Measurements from ENCODE around the gene DHRS1.
A peak's percentile ranks its signal among the peaks of the same experiment; 100 is the strongest.
"Not testable (repeated sequence)": the region's sequence is repeated elsewhere in the genome, so short reads cannot be mapped to it uniquely, and the experiment has no call there.

Gene DHRS1

GRCh38 chr14:24329073-24329663 is 29.6 kb upstream of the DHRS1 start:
- FAIRE-seq (no peak), DNase-seq (ENCODE audit: insufficient read length, low spot score) (no peak)

- not testable (repeated sequence) for DNase-seq (ENCODE audit: insufficient read length, low spot score); FAIRE-seq
Observed at GRCh38 chr14:24327914-24328313, 28.3 kb upstream of the DHRS1 start.

GRCh38 chr14:24327303-24327702 is 27.7 kb upstream of the DHRS1 start:
- DNase-seq (ENCODE audit: insufficient read length, low spot score) = no peak
- FAIRE-seq = no peak

- DNase-seq (ENCODE audit: insufficient read length, low spot score) (no peak), FAIRE-seq (no peak)
Observed at GRCh38 chr14:24325963-24326362, 26.4 kb upstream of the DHRS1 start.

- no peak for FAIRE-seq
- DNase-seq (ENCODE audit: insufficient read length, low spot score) = no peak
Observed at GRCh38 chr14:24325041-24325530, 25.5 kb upstream of the DHRS1 start.

- FAIRE-seq (no peak), DNase-seq (ENCODE audit: insufficient read length, low spot score) (no peak)
Observed at GRCh38 chr14:24324024-24324423, 24.4 kb upstream of the DHRS1 start.

GRCh38 chr14:24323341-24323740 is 23.8 kb upstream of the DHRS1 start:
- DNase-seq (ENCODE audit: insufficient read length, low spot score) (no peak), FAIRE-seq (no peak)

GRCh38 chr14:24322672-24323071 is 23.1 kb upstream of the DHRS1 start:
- FAIRE-seq (no peak), DNase-seq (ENCODE audit: insufficient read length, low spot score) (no peak)

GRCh38 chr14:24321212-24321975 is 21.8 kb upstream of the DHRS1 start:
- no peak for DNase-seq (ENCODE audit: insufficient read length, low spot score)
- FAIRE-seq = no peak

GRCh38 chr14:24317141-24317928 is 17.8 kb upstream of the DHRS1 start:
- no peak for DNase-seq (ENCODE audit: insufficient read length, low spot score)
- FAIRE-seq = no peak

GRCh38 chr14:24316597-24316950 is 17.0 kb upstream of the DHRS1 start:
- DNase-seq (ENCODE audit: insufficient read length, low spot score) (no peak), FAIRE-seq (no peak)

GRCh38 chr14:24315807-24316596 is 16.4 kb upstream of the DHRS1 start:
- no peak for DNase-seq (ENCODE audit: insufficient read length, low spot score)
- FAIRE-seq = no peak

GRCh38 chr14:24315243-24315806 is 15.7 kb upstream of the DHRS1 start:
- FAIRE-seq = no peak
- DNase-seq (ENCODE audit: insufficient read length, low spot score) = no peak

GRCh38 chr14:24314377-24315193 is 15.0 kb upstream of the DHRS1 start:
- FAIRE-seq (no peak), DNase-seq (ENCODE audit: insufficient read length, low spot score) (no peak)

GRCh38 chr14:24313913-24314312 is 14.3 kb upstream of the DHRS1 start:
- no peak for DNase-seq (ENCODE audit: insufficient read length, low spot score)
- no peak for FAIRE-seq

GRCh38 chr14:24312736-24313507 is 13.3 kb upstream of the DHRS1 start:
- DNase-seq (ENCODE audit: insufficient read length, low spot score) (no peak), FAIRE-seq (peak; percentile 52)

GRCh38 chr14:24311837-24312615 is 12.4 kb upstream of the DHRS1 start:
- FAIRE-seq = peak; percentile 23
- DNase-seq (ENCODE audit: insufficient read length, low spot score) = no peak

All from GM19239 (cell line).